Choroid plexus epithelial cell (primary cell): ENCODE data around the gene CIB4.

Source experiments
- DNase-seq: peaks from one replicate; pipeline ENCODE4 v3.0.0-alpha.2; 2010; ENCODE audit warnings: low read depth
- H3K4me3 ChIP-seq: 2 replicates; pipeline ENCODE4 v1.5.1; 2011; ENCODE audit warnings: low read depth, mild to moderate bottlenecking, control low read depth, low read length, moderate library complexity
- TF ChIP-seq, protein P1 (sequence below): conservative IDR thresholded peaks from 2 replicates; pipeline ENCODE4 v1.5.1; 2011; ENCODE audit warnings: low read depth, mild to moderate bottlenecking, control low read depth, inconsistent platforms, low read length, moderate library complexity

CIB4 gene

GRCh38 chr2:26644188-26644835, 3.1 kb upstream of the CIB4 start:
- no peak for DNase-seq
- no peak overlapping the region for H3K4me3 ChIP-seq
- TF ChIP-seq, protein P1, sequence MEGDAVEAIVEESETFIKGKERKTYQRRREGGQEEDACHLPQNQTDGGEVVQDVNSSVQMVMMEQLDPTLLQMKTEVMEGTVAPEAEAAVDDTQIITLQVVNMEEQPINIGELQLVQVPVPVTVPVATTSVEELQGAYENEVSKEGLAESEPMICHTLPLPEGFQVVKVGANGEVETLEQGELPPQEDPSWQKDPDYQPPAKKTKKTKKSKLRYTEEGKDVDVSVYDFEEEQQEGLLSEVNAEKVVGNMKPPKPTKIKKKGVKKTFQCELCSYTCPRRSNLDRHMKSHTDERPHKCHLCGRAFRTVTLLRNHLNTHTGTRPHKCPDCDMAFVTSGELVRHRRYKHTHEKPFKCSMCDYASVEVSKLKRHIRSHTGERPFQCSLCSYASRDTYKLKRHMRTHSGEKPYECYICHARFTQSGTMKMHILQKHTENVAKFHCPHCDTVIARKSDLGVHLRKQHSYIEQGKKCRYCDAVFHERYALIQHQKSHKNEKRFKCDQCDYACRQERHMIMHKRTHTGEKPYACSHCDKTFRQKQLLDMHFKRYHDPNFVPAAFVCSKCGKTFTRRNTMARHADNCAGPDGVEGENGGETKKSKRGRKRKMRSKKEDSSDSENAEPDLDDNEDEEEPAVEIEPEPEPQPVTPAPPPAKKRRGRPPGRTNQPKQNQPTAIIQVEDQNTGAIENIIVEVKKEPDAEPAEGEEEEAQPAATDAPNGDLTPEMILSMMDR = no peak

GRCh38 chr2:26642429-26642828, 1.3 kb upstream of the CIB4 start:
- TF ChIP-seq, protein P1 = no peak
- no peak overlapping the region for H3K4me3 ChIP-seq
- no peak for DNase-seq

GRCh38 chr2:26640331-26640745, 828 bp downstream of the CIB4 start:
- peak; percentile 80 for DNase-seq
- TF ChIP-seq, protein P1 = no peak
- no peak overlapping the region for H3K4me3 ChIP-seq

GRCh38 chr2:26639685-26640243, 1.4 kb downstream of the CIB4 start:
- H3K4me3 ChIP-seq = no peak overlapping the region
- TF ChIP-seq, protein P1 = no peak
- no peak for DNase-seq

DNA sequence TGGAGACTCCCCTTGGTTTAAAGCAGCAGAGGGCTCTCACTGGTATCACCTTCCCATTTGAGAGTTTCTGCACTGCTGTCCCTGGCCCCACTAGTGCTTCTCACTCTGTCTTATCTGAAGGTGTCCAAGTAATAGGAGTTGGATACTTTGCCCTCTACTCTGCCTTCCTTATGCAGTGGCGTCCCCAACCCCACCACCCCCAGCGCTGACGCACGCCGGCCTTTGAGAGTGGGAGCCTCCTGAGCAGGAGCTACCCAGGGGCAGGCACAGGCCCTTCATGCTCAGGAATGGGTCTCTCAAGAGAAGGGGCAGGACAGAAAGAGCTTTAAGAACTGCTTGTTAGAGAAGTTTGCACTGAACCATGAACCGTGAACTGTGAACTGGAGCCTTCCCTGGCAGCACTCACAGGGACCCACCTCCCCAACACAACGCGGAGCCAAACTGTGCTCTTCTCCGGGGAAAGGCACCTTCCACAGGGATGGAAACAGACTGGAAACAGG, 3.3 kb downstream of the CIB4 start:
- TF ChIP-seq, protein P1 = no peak
- H3K4me3 ChIP-seq = no peak overlapping the region
- DNase-seq = no peak

DNA sequence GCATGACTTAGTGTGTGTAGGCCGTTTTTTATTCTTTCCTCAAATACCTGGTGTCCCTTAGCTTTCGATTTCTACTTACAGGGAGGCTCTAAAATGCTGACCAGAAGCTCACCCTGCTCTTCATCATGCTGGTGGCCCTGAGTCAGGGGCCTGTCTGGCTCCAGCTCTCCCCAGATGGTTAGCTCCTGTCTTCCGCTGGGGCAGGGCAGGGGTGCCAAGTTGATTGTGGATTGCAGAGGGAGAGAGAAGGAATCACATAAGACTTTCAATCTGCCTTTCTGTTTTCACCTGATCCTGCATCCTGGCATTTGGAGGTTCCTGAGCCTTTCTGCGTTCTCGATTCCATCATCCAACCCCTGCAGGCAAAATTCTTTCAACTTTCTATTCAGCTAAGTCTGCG, 4.2 kb downstream of the CIB4 start:
- H3K4me3 ChIP-seq = no peak overlapping the region
- DNase-seq = no peak
- TF ChIP-seq, protein P1 = no peak

GRCh38 chr2:26635401-26635800, 5.8 kb downstream of the CIB4 start:
- no peak for DNase-seq
- TF ChIP-seq, protein P1 = no peak
- no peak overlapping the region for H3K4me3 ChIP-seq
